A673 (cell line): Measurements from ENCODE around the gene UBA7. TPM values are rescaled to one million over a fixed set of nuclear protein-coding genes. Genes with fewer than 3 reads are reported as not detected.

Source experiments
- Bru-seq: library from RNA; stranded (reverse); fragments of 400-500 nt; gene quantifications from one replicate; lab custom pipeline; 2021; lab: Mats Ljungman, UMichigan
- BruChase-seq, 2 experiments: library from RNA; stranded (reverse); fragments of 400-500 nt; gene quantifications; one replicate each; lab custom pipeline; 2021; lab: Mats Ljungman, UMichigan
- BruUV-seq: library from RNA; stranded (reverse); fragments of 400-500 nt; replicated peaks from 2 replicates; lab custom pipeline; 2021; lab: Mats Ljungman, UMichigan
- CTCF ChIA-PET: fragments of 300-600 bp; sonication (Branson Sonifier 250); formaldehyde crosslinking; loops from one replicate; lab custom pipeline; 2022; ENCODE audit warnings: antibody characterized with exemption; lab: Charles Lee
- POLR2A ChIA-PET: fragments of 300-600 bp; sonication (Branson Sonifier 250); formaldehyde crosslinking; loops from one replicate; lab custom pipeline; 2022; ENCODE audit warnings: antibody characterized with exemption; ENCODE audit not compliant: low non-redundant PET; lab: Charles Lee
- DNase-seq: peaks from one replicate; pipeline ENCODE4 v3.0.0-alpha.2; 2015; ENCODE audit warnings: low spot score
- H3K27ac ChIP-seq: fragments of 200-600 bp; sonication (generic); 2 replicates; pipeline ENCODE4 v1.5.1; 2016; ENCODE audit warnings: mixed run types, low read depth, mild to moderate bottlenecking, mixed read lengths, antibody characterized with exemption, low read length; ENCODE audit not compliant: poor library complexity, severe bottlenecking
- H3K27me3 ChIP-seq: fragments of 200-600 bp; sonication (generic); replicated peaks from 2 replicates; pipeline ENCODE4 v1.6.1; 2017; ENCODE audit warnings: mixed run types, low read depth, mild to moderate bottlenecking, mixed read lengths, antibody characterized with exemption, low read length; ENCODE audit not compliant: insufficient read depth, poor library complexity
- H3K36me3 ChIP-seq: fragments of 200-600 bp; sonication (generic); 2 replicates; pipeline ENCODE4 v1.6.1; 2016; ENCODE audit warnings: mixed run types, mild to moderate bottlenecking, mixed read lengths, antibody characterized with exemption, low read length; ENCODE audit not compliant: insufficient read depth, poor library complexity, severe bottlenecking
- H3K4me1 ChIP-seq: fragments of 200-600 bp; sonication (generic); 2 replicates; pipeline ENCODE4 v1.6.1; 2017; ENCODE audit warnings: mixed run types, mild to moderate bottlenecking, mixed read lengths, antibody characterized with exemption, low read length; ENCODE audit not compliant: insufficient read depth, poor library complexity, severe bottlenecking
- H3K4me3 ChIP-seq: fragments of 200-600 bp; sonication (generic); 2 replicates; pipeline ENCODE4 v1.5.1; 2016; ENCODE audit warnings: low read depth, mixed run types, mild to moderate bottlenecking, mixed read lengths, low read length; ENCODE audit not compliant: poor library complexity, severe bottlenecking
- H3K9me3 ChIP-seq: fragments of 200-600 bp; sonication (generic); 2 replicates; pipeline ENCODE4 v1.6.1; 2016; ENCODE audit warnings: mixed run types, low read depth, mild to moderate bottlenecking, mixed read lengths, antibody characterized with exemption, low read length; ENCODE audit not compliant: poor library complexity, severe bottlenecking
- EZH2 ChIP-seq: fragments of 200-600 bp; sonication (generic); IDR thresholded peaks from 2 replicates; pipeline ENCODE4 v1.6.1; 2017; ENCODE audit warnings: borderline replicate concordance, low read depth, mild to moderate bottlenecking, mixed read lengths, antibody characterized with exemption, low read length; ENCODE audit not compliant: poor library complexity, severe bottlenecking
- intact Hi-C: fragments of 100-400 bp; cut with micrococcal nuclease; formaldehyde crosslinking; loops from one replicate; pipeline ENCODE4 v1.10.0; 2022; ENCODE audit not compliant: unreplicated experiment
- long read RNA-seq: library from polyadenylated mRNA; stranded (forward); transcript quantifications from one replicate; pipeline ENCODE4 v2.0.0, GENCODE V29; 2022
- total RNA-seq: library from RNA; stranded (reverse); gene quantifications from 2 replicates; pipeline ENCODE4 v1.2.3, GENCODE V29; 2021
- TF ChIP-seq, protein P1 (sequence below): fragments of 300-800, 200-600 bp; sonication (generic); conservative IDR thresholded peaks from 2 replicates; pipeline ENCODE4 v1.5.1; 2017; ENCODE audit warnings: low read depth, mild to moderate bottlenecking, antibody characterized with exemption, low read length, moderate library complexity, mixed read lengths

UBA7 gene, protein sequence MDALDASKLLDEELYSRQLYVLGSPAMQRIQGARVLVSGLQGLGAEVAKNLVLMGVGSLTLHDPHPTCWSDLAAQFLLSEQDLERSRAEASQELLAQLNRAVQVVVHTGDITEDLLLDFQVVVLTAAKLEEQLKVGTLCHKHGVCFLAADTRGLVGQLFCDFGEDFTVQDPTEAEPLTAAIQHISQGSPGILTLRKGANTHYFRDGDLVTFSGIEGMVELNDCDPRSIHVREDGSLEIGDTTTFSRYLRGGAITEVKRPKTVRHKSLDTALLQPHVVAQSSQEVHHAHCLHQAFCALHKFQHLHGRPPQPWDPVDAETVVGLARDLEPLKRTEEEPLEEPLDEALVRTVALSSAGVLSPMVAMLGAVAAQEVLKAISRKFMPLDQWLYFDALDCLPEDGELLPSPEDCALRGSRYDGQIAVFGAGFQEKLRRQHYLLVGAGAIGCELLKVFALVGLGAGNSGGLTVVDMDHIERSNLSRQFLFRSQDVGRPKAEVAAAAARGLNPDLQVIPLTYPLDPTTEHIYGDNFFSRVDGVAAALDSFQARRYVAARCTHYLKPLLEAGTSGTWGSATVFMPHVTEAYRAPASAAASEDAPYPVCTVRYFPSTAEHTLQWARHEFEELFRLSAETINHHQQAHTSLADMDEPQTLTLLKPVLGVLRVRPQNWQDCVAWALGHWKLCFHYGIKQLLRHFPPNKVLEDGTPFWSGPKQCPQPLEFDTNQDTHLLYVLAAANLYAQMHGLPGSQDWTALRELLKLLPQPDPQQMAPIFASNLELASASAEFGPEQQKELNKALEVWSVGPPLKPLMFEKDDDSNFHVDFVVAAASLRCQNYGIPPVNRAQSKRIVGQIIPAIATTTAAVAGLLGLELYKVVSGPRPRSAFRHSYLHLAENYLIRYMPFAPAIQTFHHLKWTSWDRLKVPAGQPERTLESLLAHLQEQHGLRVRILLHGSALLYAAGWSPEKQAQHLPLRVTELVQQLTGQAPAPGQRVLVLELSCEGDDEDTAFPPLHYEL
- 2.2 and 3.8 TPM in 2 replicates for total RNA-seq
- Bru-seq, nascent RNA: percentile 22 among the genes with signal in this experiment
- percentile 24 among the genes with signal in this experiment for BruChase-seq, experiment 1, labeled RNA remaining after a 2-hour chase
- BruChase-seq, experiment 2, labeled RNA remaining after a 6-hour chase: percentile 36 among the genes with signal in this experiment
- long read RNA-seq, partial matches to known transcripts: 0 of 3 reads
- long read RNA-seq, other reads (novel, unspliced or antisense): 3 of 3 reads

GRCh38 chr3:49813497-49814174, at the start of gene UBA7:
TSS of gene UBA7 (minus strand) at chr3:49813953. CDS start at chr3:49813787, 166 bp downstream.
- Histone ChIP-seq H3K4me3 (no peak within 1 kb of the TSS), H3K27ac (no peak within 1 kb of the TSS), H3K27me3 (no peaks in the 10 kb centered on the region), H3K9me3 (no peaks in the 10 kb centered on the region), H3K4me1 (no peaks in the 10 kb centered on the region), H3K36me3 (no peaks in the 10 kb centered on the region)
- ChIA-PET CTCF (no interaction called here), POLR2A (interaction anchor here (0.6 kb wide), 1 partner anchor 167 kb away, joined by 4 read pairs; no protein-coding TSS in a partner anchor)
- TF ChIP-seq EZH2: no peak
- TF ChIP-seq, protein P1, sequence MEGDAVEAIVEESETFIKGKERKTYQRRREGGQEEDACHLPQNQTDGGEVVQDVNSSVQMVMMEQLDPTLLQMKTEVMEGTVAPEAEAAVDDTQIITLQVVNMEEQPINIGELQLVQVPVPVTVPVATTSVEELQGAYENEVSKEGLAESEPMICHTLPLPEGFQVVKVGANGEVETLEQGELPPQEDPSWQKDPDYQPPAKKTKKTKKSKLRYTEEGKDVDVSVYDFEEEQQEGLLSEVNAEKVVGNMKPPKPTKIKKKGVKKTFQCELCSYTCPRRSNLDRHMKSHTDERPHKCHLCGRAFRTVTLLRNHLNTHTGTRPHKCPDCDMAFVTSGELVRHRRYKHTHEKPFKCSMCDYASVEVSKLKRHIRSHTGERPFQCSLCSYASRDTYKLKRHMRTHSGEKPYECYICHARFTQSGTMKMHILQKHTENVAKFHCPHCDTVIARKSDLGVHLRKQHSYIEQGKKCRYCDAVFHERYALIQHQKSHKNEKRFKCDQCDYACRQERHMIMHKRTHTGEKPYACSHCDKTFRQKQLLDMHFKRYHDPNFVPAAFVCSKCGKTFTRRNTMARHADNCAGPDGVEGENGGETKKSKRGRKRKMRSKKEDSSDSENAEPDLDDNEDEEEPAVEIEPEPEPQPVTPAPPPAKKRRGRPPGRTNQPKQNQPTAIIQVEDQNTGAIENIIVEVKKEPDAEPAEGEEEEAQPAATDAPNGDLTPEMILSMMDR: no peak
- no peak for DNase-seq
- no TSS peak for BruUV-seq
- intact Hi-C loops: no loop called here

- no peak for DNase-seq
- POLR2A ChIA-PET: no interaction called here
These were observed 46.0 kb upstream of the UBA7 start for GRCh38 chr3:49859576-49860305.

More at GRCh38 chr3:49859576-49860305, 46.0 kb upstream of the UBA7 start:
- no peaks in the 10 kb centered on the region for H3K36me3 ChIP-seq
- no TSS peak for BruUV-seq
- no peaks in the 10 kb centered on the region for H3K4me1 ChIP-seq
- TF ChIP-seq, protein P1: no peak
- no peak for TF ChIP-seq EZH2
- intact Hi-C loops: no loop called here
- CTCF ChIA-PET: no interaction called here
- no peak overlapping the region for H3K27ac ChIP-seq
- H3K27me3 ChIP-seq: no peaks in the 10 kb centered on the region
- no peak overlapping the region for H3K4me3 ChIP-seq
- H3K9me3 ChIP-seq: no peaks in the 10 kb centered on the region
